GM12878 (cell line): ENCODE data around the gene DCBLD2. TPM values are rescaled to one million over a fixed set of nuclear protein-coding genes. Genes with fewer than 3 reads are reported as not detected.

Source experiments
- ATAC-seq: fragments of 200-7000 bp; cut with Tn5 transposase; 3 replicates; pipeline ENCODE4 v1.9.1; 2020; ENCODE audit warnings: mild to moderate bottlenecking, moderate library complexity
- BruUV-seq: library from RNA; stranded (reverse); fragments of 400-500 nt; replicated peaks from 2 replicates; lab custom pipeline; 2021; lab: Mats Ljungman, UMichigan
- CTCF ChIA-PET: fragments of 300-600 bp; sonication (Branson Sonifier 250); formaldehyde crosslinking; extraction: SDS; loops from one replicate; lab custom pipeline; 2021; ENCODE audit warnings: inconsistent platforms; lab: Yijun Ruan, JAX
- POLR2A ChIA-PET: fragments of 350-600 bp; formaldehyde crosslinking; extraction: SDS; loops from one replicate; lab custom pipeline; 2021; ENCODE audit warnings: inconsistent platforms; lab: Charles Lee
- RAD21 ChIA-PET: fragments of 300-600 bp; sonication (Branson Sonifier 250); formaldehyde crosslinking; loops from one replicate; lab custom pipeline; 2023; ENCODE audit warnings: antibody characterized with exemption; ENCODE audit not compliant: unreplicated experiment; lab: Charles Lee
- SMC1A ChIA-PET: fragments of 300-600 bp; sonication (Branson Sonifier 250); formaldehyde crosslinking; loops from one replicate; lab custom pipeline; 2023; ENCODE audit not compliant: unreplicated experiment, uncharacterized antibody; lab: Charles Lee
- DNase-seq: peaks from one replicate; pipeline ENCODE4 v3.0.0-alpha.2; 2011; ENCODE audit warnings: low read depth, low spot score
- FAIRE-seq: peaks from 3 replicates; lab custom pipeline; 2011; peaks lifted over from hg19 to GRCh38; lab: Jason Lieb, UNC
- H2AFZ ChIP-seq: 2 replicates; pipeline ENCODE4 v1.6.0; 2011; ENCODE audit warnings: low read depth, low read length, control low read depth; ENCODE audit not compliant: control insufficient read depth
- H3K27ac ChIP-seq: 2 replicates; pipeline ENCODE4 v1.5.1; 2011; ENCODE audit warnings: control low read depth; ENCODE audit not compliant: control insufficient read depth, insufficient read depth
- H3K27me3 ChIP-seq, 2 experiments: replicated peaks in 1 of 2; 2 replicates each; pipeline versions ENCODE4 v1.6.0 to v1.6.1; 2011; ENCODE audit warnings: low read length in 1 of 2; ENCODE audit not compliant: control insufficient read depth in 2 of 2, insufficient read depth in 2 of 2
- H3K36me3 ChIP-seq, 2 experiments: 2 replicates each; pipeline ENCODE4 v1.5.1; 2011; ENCODE audit warnings: low read length in 1 of 2; ENCODE audit not compliant: control insufficient read depth in 2 of 2, insufficient read depth in 2 of 2
- H3K4me1 ChIP-seq: 2 replicates; pipeline ENCODE4 v1.6.1; 2011; ENCODE audit warnings: mild to moderate bottlenecking, low read length, moderate library complexity, mixed read lengths; ENCODE audit not compliant: control insufficient read depth, insufficient read depth
- H3K4me2 ChIP-seq: 2 replicates; pipeline ENCODE4 v1.6.0; 2011; ENCODE audit warnings: control low read depth; ENCODE audit not compliant: control insufficient read depth, insufficient read depth
- H3K4me3 ChIP-seq: fragments of 200-600 bp; sonication (generic); 2 replicates; pipeline ENCODE4 v1.5.1; 2016
- H3K79me2 ChIP-seq: 2 replicates; pipeline ENCODE4 v1.6.0; 2011; ENCODE audit warnings: low read length; ENCODE audit not compliant: control insufficient read depth, insufficient read depth
- H3K9ac ChIP-seq: 2 replicates; pipeline ENCODE4 v1.8.0; 2011; ENCODE audit warnings: low read length, control low read depth, mixed read lengths; ENCODE audit not compliant: control insufficient read depth, insufficient read depth
- H3K9me3 ChIP-seq: replicated peaks from 3 replicates; pipeline ENCODE4 v1.5.1; 2011; ENCODE audit warnings: mild to moderate bottlenecking, low read length; ENCODE audit not compliant: control insufficient read depth, insufficient read depth
- H4K20me1 ChIP-seq: 2 replicates; pipeline ENCODE4 v1.6.0; 2011; ENCODE audit not compliant: control insufficient read depth, insufficient read depth
- BMI1 ChIP-seq: fragments of 450-650 bp; IDR thresholded peaks from 2 replicates; pipeline ENCODE4 v1.6.1; 2016; ENCODE audit warnings: mild to moderate bottlenecking, moderate library complexity, borderline replicate concordance
- CHD2 ChIP-seq: IDR thresholded peaks from 2 replicates; pipeline ENCODE4 v1.6.1; 2011; ENCODE audit warnings: low read depth, low read length, improper control_type of control experiment, borderline replicate concordance
- CHD4 ChIP-seq: fragments of 200-600 bp; sonication (generic); IDR thresholded peaks from 2 replicates; pipeline ENCODE4 v1.6.1; 2016; ENCODE audit warnings: mild to moderate bottlenecking
- CREM ChIP-seq: IDR thresholded peaks from 2 replicates; pipeline ENCODE4 v1.6.1; 2014; ENCODE audit warnings: antibody characterized with exemption, low read depth
- ELK1 ChIP-seq: IDR thresholded peaks from 2 replicates; pipeline ENCODE4 v1.6.1; 2012; ENCODE audit warnings: low read depth, low read length, improper control_type of control experiment
- MYC ChIP-seq: IDR thresholded peaks from 2 replicates; pipeline ENCODE4 v1.6.1; 2011; ENCODE audit warnings: mild to moderate bottlenecking, low read length, moderate library complexity, inconsistent platforms; ENCODE audit not compliant: insufficient read depth, insufficient replicate concordance, insufficient read length, severe bottlenecking
- PRDM15 ChIP-seq: fragments of 450-650 bp; formaldehyde crosslinking; IDR thresholded peaks from 2 replicates; pipeline ENCODE4 v1.4.0; 2020; ENCODE audit warnings: mild to moderate bottlenecking, moderate library complexity
- SUZ12 ChIP-seq: fragments of 200-600 bp; sonication (generic); IDR thresholded peaks from one replicate; pipeline ENCODE4 v1.6.1; 2018; ENCODE audit warnings: antibody characterized with exemption, mild to moderate bottlenecking; ENCODE audit not compliant: unreplicated experiment
- WGBS: methylation state at CpG from one replicate; pipeline ENCODE4 v1.1.6; 2016; ENCODE audit warnings: low lambda C conversion rate; ENCODE audit not compliant: insufficient replicate concordance, insufficient coverage; ENCODE audit errors: missing lambda C conversion rate; 5-methylcytosine and 5-hydroxymethylcytosine counted together
- in situ Hi-C: fragments of 300-500 bp; cut with MboI; formaldehyde crosslinking; loops from 9 replicates; pipeline ENCODE4 v1.14.3; 2018; ENCODE audit warnings: mixed read lengths
- intact Hi-C: fragments of 100-400 bp; cut with micrococcal nuclease; formaldehyde crosslinking; loops from one replicate; pipeline ENCODE4 v1.14.2; 2022; ENCODE audit not compliant: unreplicated experiment
- polyA plus RNA-seq, 11 experiments: library from polyadenylated mRNA; depleted of rRNA in 4 of 11; unstranded in 6 of 11; stranded (reverse) in 5 of 11; fragments of >200 nt; fragmentation: Nextera tagmentation in 4 of 11; fragmentation: Illumina TruSeq in 1 of 11; extraction: Ambion mirVana in 4 of 11; extraction: Trizol in 1 of 11; gene quantifications; 1 replicate in 1 of 11; 2 replicates in 10 of 11; pipeline versions ENCODE4 v1.2.1 to v1.2.3, GENCODE V29; 2011 to 2016; ENCODE audit warnings: inconsistent platforms in 2 of 11, missing spikeins in 2 of 11, low read depth in 1 of 11
- total RNA-seq, 4 experiments: library from RNA; depleted of rRNA in 3 of 4; stranded (reverse); fragments of >200 nt in 3 of 4; fragmentation: Illumina TruSeq in 1 of 4; extraction: Trizol in 1 of 4; gene quantifications; 2 replicates each; pipeline versions ENCODE4 v1.2.1 to v1.2.3, GENCODE V29; 2013 to 2021
- TF ChIP-seq, protein P1 (sequence below): IDR thresholded peaks from 2 replicates; pipeline ENCODE4 v1.6.1; 2011; ENCODE audit warnings: low read depth, low read length, improper control_type of control experiment, borderline replicate concordance

DCBLD2 gene
- total and polyA plus RNA-seq, 10 of the 15 experiments (the other 5 are each of a cell fraction or from before 2014, with no cell fraction given), result 1.6 to 5.9 (median 4.7) TPM

GRCh38 chr3:98903705-98904481 lies 2.4 kb upstream of the DCBLD2 start:
- ChIA-PET RAD21 (interaction anchor here (1.1 kb wide), 1 partner anchor 302 kb away, joined by 3 read pairs; no protein-coding TSS in a partner anchor), POLR2A (no interaction called here), SMC1A (no interaction called here), CTCF (interaction anchor here (0.6 kb wide), 1 partner anchor 62 kb away, joined by 3 read pairs; no protein-coding TSS in a partner anchor)
- BruUV-seq, result no TSS peak
- Histone ChIP-seq H3K4me1 (no peaks in the 10 kb centered on the region), H3K36me3 (no peaks in the 10 kb centered on the region), H3K9ac (no peak overlapping the region), H3K79me2 (no peaks in the 10 kb centered on the region; the same call in 1 of the 2 replicates), H3K9me3 (no peaks in the 10 kb centered on the region; the same call in 2 of the 3 replicates), H3K27me3 (no peaks in the 10 kb centered on the region), H3K4me2 (no peak overlapping the region), H3K27ac (no peak overlapping the region), H2AFZ (no peak overlapping the region), H4K20me1 (no peaks in the 10 kb centered on the region), H3K4me3 (no peak overlapping the region)
- FAIRE-seq (no peak), DNase-seq (no peak), ATAC-seq (no peak)
- 89% methylated on average over 11 of the region's 11 CpGs for WGBS
- in situ Hi-C loops, result no loop called here
- TF ChIP-seq CHD2, result no peak
- TF ChIP-seq, protein P1, sequence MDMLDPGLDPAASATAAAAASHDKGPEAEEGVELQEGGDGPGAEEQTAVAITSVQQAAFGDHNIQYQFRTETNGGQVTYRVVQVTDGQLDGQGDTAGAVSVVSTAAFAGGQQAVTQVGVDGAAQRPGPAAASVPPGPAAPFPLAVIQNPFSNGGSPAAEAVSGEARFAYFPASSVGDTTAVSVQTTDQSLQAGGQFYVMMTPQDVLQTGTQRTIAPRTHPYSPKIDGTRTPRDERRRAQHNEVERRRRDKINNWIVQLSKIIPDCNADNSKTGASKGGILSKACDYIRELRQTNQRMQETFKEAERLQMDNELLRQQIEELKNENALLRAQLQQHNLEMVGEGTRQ, result no peak
- no peak for TF ChIP-seq MYC
- intact Hi-C loops, result loop anchor here (5.0 to 10.0 kb wide), 3 partner anchors 77 to 1139 kb away; partner anchors contain the start of gene ARL6

DNA sequence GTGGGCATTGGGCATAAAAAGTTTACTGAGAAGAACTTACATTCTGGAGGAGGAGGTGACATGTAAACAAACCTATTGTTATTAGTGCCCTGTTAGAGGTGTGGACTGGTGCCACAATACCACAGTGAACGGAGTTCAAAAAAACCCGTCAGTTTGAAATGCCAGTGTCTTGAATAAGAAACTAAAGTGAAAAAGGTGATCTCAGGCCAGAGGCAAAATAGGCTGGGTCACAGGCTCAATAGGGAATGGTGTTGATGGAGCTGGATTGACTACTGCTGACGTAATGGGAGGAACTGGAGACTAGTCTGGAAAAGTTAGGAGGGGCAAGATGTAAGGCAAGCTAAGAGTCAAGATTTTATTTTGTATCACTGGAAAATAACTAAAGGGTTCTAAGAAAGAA lies 1.6 kb upstream of the DCBLD2 start:
- Histone ChIP-seq H2AFZ (no peak overlapping the region), H3K9me3 (no peaks in the 10 kb centered on the region; the same call in 2 of the 3 replicates), H3K79me2 (no peaks in the 10 kb centered on the region; the same call in 1 of the 2 replicates), H3K4me2 (no peak overlapping the region; the same call in 1 of the 2 replicates), H3K4me3 (no peak overlapping the region), H3K4me1 (no peaks in the 10 kb centered on the region), H4K20me1 (no peaks in the 10 kb centered on the region), H3K9ac (no peak overlapping the region), H3K27me3 (no peaks in the 10 kb centered on the region), H3K27ac (no peak overlapping the region), H3K36me3 (no peaks in the 10 kb centered on the region)
- ATAC-seq (no peak), DNase-seq (no peak), FAIRE-seq (no peak)
- in situ Hi-C loops (no loop called here), intact Hi-C loops (loop anchor here (5.0 to 10.0 kb wide), 3 partner anchors 76 to 1138 kb away; partner anchors contain the start of gene ARL6)
- WGBS, result 65% methylated on average over 3 of the region's 3 CpGs
- POLR2A ChIA-PET, result no interaction called here
- CTCF ChIA-PET, result interaction anchor here (0.6 kb wide), 1 partner anchor 62 kb away, joined by 3 read pairs; no protein-coding TSS in a partner anchor
- RAD21 ChIA-PET, result interaction anchor here (1.1 kb wide), 1 partner anchor 301 kb away, joined by 3 read pairs; no protein-coding TSS in a partner anchor
- SMC1A ChIA-PET, result no interaction called here
- BruUV-seq, result no TSS peak
- TF ChIP-seq ELK1, result no peak
- TF ChIP-seq CREM, result no peak
- TF ChIP-seq SUZ12, result no peak
- TF ChIP-seq BMI1, result no peak
- TF ChIP-seq CHD4, result no peak
- TF ChIP-seq PRDM15, result no peak
